ENCODE data around the gene SLC49A4. TPM values are rescaled to one million over a fixed set of nuclear protein-coding genes. Genes with fewer than 3 reads are reported as not detected.

The SLC49A4 gene
- total and polyA plus RNA-seq, 2 of the 8 experiments (the other 6 are each of a cell fraction or from before 2014, with no cell fraction given): 9.5 to 10.2 TPM

DNA sequence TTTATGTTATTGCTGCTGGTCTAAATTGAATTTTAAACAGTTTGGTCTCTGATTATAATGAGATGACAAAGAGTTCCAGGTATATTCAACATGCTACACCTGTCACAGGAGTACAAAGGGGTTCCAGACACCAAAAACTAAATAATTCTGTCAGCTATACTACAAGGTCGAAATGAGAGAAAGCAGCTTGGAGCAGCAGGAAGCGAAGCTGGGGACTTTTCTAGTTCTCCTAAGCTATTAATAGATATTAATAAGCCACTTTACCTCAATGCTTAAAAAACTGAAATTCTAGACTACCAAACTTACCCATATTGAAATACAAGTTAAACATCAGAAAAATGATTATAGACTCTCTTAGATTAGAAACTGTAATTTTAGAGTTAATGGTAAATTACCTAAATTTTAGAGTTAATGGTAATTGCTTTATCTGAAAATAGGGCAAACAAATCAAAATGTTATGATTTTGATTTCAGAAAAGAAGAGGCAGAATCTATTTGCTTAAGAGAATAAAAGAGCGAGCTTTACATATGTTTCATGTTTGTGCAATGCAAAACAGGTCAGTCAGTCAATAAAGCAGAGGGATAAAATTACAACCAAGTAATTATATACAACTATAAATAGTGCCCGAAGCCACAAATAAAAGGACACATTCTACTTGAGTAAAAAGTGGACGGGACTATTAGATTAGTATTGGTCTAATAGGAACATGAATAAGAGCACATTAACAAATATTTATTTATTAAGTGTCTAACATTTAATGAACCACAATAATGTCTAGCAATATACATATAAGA, 18.0 kb upstream of the SLC49A4 start:
- H3K27me3 ChIP-seq (replicated peaks in 1 of 4; ENCODE audit: control insufficient read depth in 3 of 4, extremely low read depth in 1 of 4, insufficient read depth in 3 of 4, low read length in 3 of 4): no peaks in the 10 kb centered on the region
- CTCF ChIA-PET (ENCODE audit: partially characterized antibody): no interaction called here

More for the DNA sequence above, 18.0 kb upstream of the SLC49A4 start:
- H2BK15ac ChIP-seq (ENCODE audit: low read length): no peak overlapping the region
- TF ChIP-seq CHD2 (IDR thresholded peaks at IDR 0.05; ENCODE audit: low read length) (no peak), HDAC6 (IDR thresholded peaks at IDR 0.05; ENCODE audit: low read depth, low read length) (no peak), SUZ12 (IDR thresholded peaks at IDR 0.05; ENCODE audit: low read length) (no peak)
- TF ChIP-seq, protein P1, sequence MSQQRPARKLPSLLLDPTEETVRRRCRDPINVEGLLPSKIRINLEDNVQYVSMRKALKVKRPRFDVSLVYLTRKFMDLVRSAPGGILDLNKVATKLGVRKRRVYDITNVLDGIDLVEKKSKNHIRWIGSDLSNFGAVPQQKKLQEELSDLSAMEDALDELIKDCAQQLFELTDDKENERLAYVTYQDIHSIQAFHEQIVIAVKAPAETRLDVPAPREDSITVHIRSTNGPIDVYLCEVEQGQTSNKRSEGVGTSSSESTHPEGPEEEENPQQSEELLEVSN (IDR thresholded peaks at IDR 0.05): no peak
- no peaks in the 10 kb centered on the region; the same call in 1 of the 2 replicates for H3K23me2 ChIP-seq (ENCODE audit: low read depth, low read length)
- H2BK120ac ChIP-seq (replicated peaks; ENCODE audit: low read depth, low read length): no peak overlapping the region
- POLR2A ChIA-PET (ENCODE audit: partially characterized antibody): interaction anchor here (1.3 kb wide), 1 partner anchor 17 kb away, joined by 6 read pairs; the partner anchor contains the start of gene HSPBAP1
- H3K27ac ChIP-seq (ENCODE audit: low read depth, low read length): no peak overlapping the region
- no peak overlapping the region for H4K91ac ChIP-seq (replicated peaks; ENCODE audit: insufficient read length, low read length)
- no peaks in the 10 kb centered on the region for H3K79me1 ChIP-seq (ENCODE audit: low read depth, low read length)
- H2BK5ac ChIP-seq (ENCODE audit: low read depth, low read length): no peak overlapping the region
- H3K9ac ChIP-seq (replicated peaks in 1 of 4; ENCODE audit: extremely low read depth in 1 of 4, low read depth in 3 of 4, low read length in 3 of 4): no peak overlapping the region
- 71% methylated on average over 5 of the region's 5 CpGs; no CpG with 5 or more reads in 1 of the 2 experiments for WGBS, 2 experiments (ENCODE audit: extremely low coverage in 1 of 2, insufficient coverage in 1 of 2, insufficient read length in 1 of 2, insufficient replicate concordance in 2 of 2, low coverage in 1 of 2, low lambda C conversion rate in 2 of 2, missing lambda C conversion rate in 1 of 2)
- H3K14ac ChIP-seq (ENCODE audit: insufficient read length): no peak overlapping the region
- H3K79me2 ChIP-seq (ENCODE audit: control insufficient read depth in 1 of 2, insufficient read depth in 2 of 2, low read length in 2 of 2): no peaks in the 10 kb centered on the region
- H3K56ac ChIP-seq (replicated peaks; ENCODE audit: insufficient read length, low read depth, low read length): no peak overlapping the region
- H3K4ac ChIP-seq (replicated peaks; ENCODE audit: insufficient read length, low read depth, low read length): no peak overlapping the region
- FAIRE-seq (no peak), DNase-seq (ENCODE audit: low read depth in 1 of 2, low spot score in 2 of 2) (no peak)
- no peak overlapping the region for H3K4me2 ChIP-seq (ENCODE audit: insufficient read depth in 1 of 2, low read depth in 2 of 2, low read length in 2 of 2)
- H2AFZ ChIP-seq (ENCODE audit: low read length): no peak overlapping the region
- no peak overlapping the region for H2BK20ac ChIP-seq (ENCODE audit: low read length)
- no peak overlapping the region for H4K5ac ChIP-seq (ENCODE audit: insufficient read length, low read depth, low read length)
- H3K23ac ChIP-seq (ENCODE audit: insufficient read length): no peak overlapping the region
- no peak overlapping the region for H3K18ac ChIP-seq (ENCODE audit: extremely low read depth, low read length)
- no peak overlapping the region for H2AK5ac ChIP-seq (ENCODE audit: low read depth, low read length)
- H3K9me3 ChIP-seq (ENCODE audit: insufficient read depth in 2 of 2, low read depth in 1 of 2, low read length in 1 of 2): peaks cover 0 to 5% of the 10 kb centered on the region in 2 experiments; a peak in 2 of 4 replicates
- H4K8ac ChIP-seq (ENCODE audit: extremely low read depth, insufficient read depth, low read length): no peak overlapping the region
- H3K4me3 ChIP-seq (ENCODE audit: extremely low read depth in 1 of 4, insufficient read depth in 2 of 4, low read depth in 3 of 4, low read length in 4 of 4): no peak overlapping the region
- no peaks in the 10 kb centered on the region for H4K20me1 ChIP-seq (replicated peaks in 1 of 2; ENCODE audit: control insufficient read depth in 1 of 2, insufficient read depth in 2 of 2, low read length in 2 of 2)
- peaks cover 0 to 4% (median under 1%) of the 10 kb centered on the region in 4 experiments; a peak in 2 of 7 replicates for H3K4me1 ChIP-seq (replicated peaks in 1 of 4; ENCODE audit: control insufficient read depth in 3 of 4, insufficient read depth in 4 of 4, low read length in 3 of 4)
- no peak overlapping the region for H2BK12ac ChIP-seq (ENCODE audit: low read depth, low read length)
- peaks cover 0 to 6% (median 0%) of the 10 kb centered on the region in 4 experiments; a peak in 4 of 8 replicates for H3K36me3 ChIP-seq (ENCODE audit: control insufficient read depth in 2 of 4, insufficient read depth in 4 of 4, low read length in 3 of 4)

Measured in H1 (cell line).